K562 (cell line): Measurements from ENCODE around the gene ACTN1. TPM values are rescaled to one million over a fixed set of nuclear protein-coding genes. Genes with fewer than 3 reads are reported as not detected.

Source experiments
- ATAC-seq: fragments of 200-7000 bp; cut with Tn5 transposase; 3 replicates; pipeline ENCODE4 v1.9.1; 2020; ENCODE audit warnings: moderate library complexity
- BruUV-seq: library from RNA; stranded (reverse); fragments of 400-500 nt; replicated peaks from 2 replicates; lab custom pipeline; 2021; lab: Mats Ljungman, UMichigan
- CTCF ChIA-PET: fragments of 300-600 bp; formaldehyde crosslinking; extraction: SDS; loops from one replicate; lab custom pipeline; 2021; ENCODE audit warnings: low intra/inter-chr PET ratio; lab: Yijun Ruan, JAX
- POLR2A ChIA-PET: fragments of 300-600, 350-650 bp; sonication (Branson Sonifier 250); formaldehyde crosslinking; extraction: SDS; loops from one replicate; lab custom pipeline; 2021; ENCODE audit warnings: antibody characterized with exemption, inconsistent platforms; lab: Yijun Ruan, JAX
- DNase-seq, 4 experiments: peaks; one replicate each; pipeline versions ENCODE4 v3.0.0 to v3.0.0-alpha.2; 2011 to 2018; ENCODE audit warnings: low spot score in 3 of 4, mixed read lengths in 3 of 4; ENCODE audit errors: extremely low read depth in 1 of 4
- FAIRE-seq: peaks from 2 replicates; lab custom pipeline; 2011; peaks lifted over from hg19 to GRCh38; lab: Jason Lieb, UNC
- H2AFZ ChIP-seq: 2 replicates; pipeline ENCODE4 v1.6.0; 2011; ENCODE audit warnings: low read depth, low read length, control low read depth, inconsistent platforms
- H3K27ac ChIP-seq: fragments of 200-600 bp; 3 replicates; pipeline ENCODE4 v1.8.0; 2011; ENCODE audit warnings: low read depth, mild to moderate bottlenecking, control low read depth, inconsistent platforms, low read length, moderate library complexity, mixed read lengths; ENCODE audit errors: extremely low read depth
- H3K27me3 ChIP-seq, 2 experiments: fragments of 300-600 bp in 1 of 2; 2 replicates in 1 of 2; 3 replicates in 1 of 2; pipeline versions ENCODE4 v1.6.0 to v1.8.0; 2011; ENCODE audit warnings: inconsistent platforms in 2 of 2, low read length in 2 of 2, mild to moderate bottlenecking in 1 of 2, mixed read lengths in 1 of 2, moderate library complexity in 1 of 2; ENCODE audit not compliant: control insufficient read depth in 2 of 2, insufficient read depth in 2 of 2
- H3K36me3 ChIP-seq: fragments of 300-600 bp; 3 replicates; pipeline ENCODE4 v1.8.0; 2011; ENCODE audit warnings: mild to moderate bottlenecking, low read length, inconsistent platforms; ENCODE audit not compliant: control insufficient read depth, insufficient read depth
- H3K4me1 ChIP-seq, 2 experiments: fragments of 200-600 bp in 1 of 2; replicated peaks in 1 of 2; 2 replicates in 1 of 2; 3 replicates in 1 of 2; pipeline versions ENCODE4 v1.5.1 to v1.8.0; 2011; ENCODE audit warnings: inconsistent platforms in 2 of 2, low read length in 2 of 2, mild to moderate bottlenecking in 1 of 2, mixed read lengths in 1 of 2, moderate library complexity in 1 of 2; ENCODE audit not compliant: control insufficient read depth in 2 of 2, insufficient read depth in 2 of 2
- H3K4me2 ChIP-seq: 2 replicates; pipeline ENCODE4 v1.6.1; 2011; ENCODE audit warnings: low read length, control low read depth, inconsistent platforms, mixed read lengths; ENCODE audit not compliant: insufficient read depth
- H3K4me3 ChIP-seq: fragments of 200-600 bp; sonication (generic), shearing (Covaris generic); 2 replicates; pipeline ENCODE4 v1.5.1; 2016; ENCODE audit warnings: control low read depth, inconsistent platforms
- H3K79me2 ChIP-seq: fragments of 200-600 bp; 3 replicates; pipeline ENCODE4 v1.8.0; 2011; ENCODE audit warnings: low read length, inconsistent platforms; ENCODE audit not compliant: control insufficient read depth, insufficient read depth
- H3K9ac ChIP-seq, 2 experiments: 2 replicates each; pipeline versions ENCODE4 v1.6.0 to v1.6.1; 2011; ENCODE audit warnings: low read depth in 2 of 2, low read length in 2 of 2, control low read depth in 1 of 2, inconsistent platforms in 1 of 2, mild to moderate bottlenecking in 1 of 2, mixed read lengths in 1 of 2; ENCODE audit not compliant: insufficient read depth in 1 of 2
- H3K9me1 ChIP-seq: one replicate; pipeline ENCODE4 v1.6.0; 2011; ENCODE audit warnings: inconsistent platforms, mild to moderate bottlenecking, low read length, moderate library complexity; ENCODE audit not compliant: control insufficient read depth, insufficient read depth
- H3K9me3 ChIP-seq: replicated peaks from 2 replicates; pipeline ENCODE4 v1.5.1; 2011; ENCODE audit warnings: low read depth, low read length, inconsistent platforms; ENCODE audit not compliant: control insufficient read depth, insufficient read depth
- H4K20me1 ChIP-seq: replicated peaks from 2 replicates; pipeline ENCODE4 v1.6.1; 2011; ENCODE audit warnings: low read length, inconsistent platforms, mixed read lengths; ENCODE audit not compliant: control insufficient read depth, insufficient read depth
- BACH1 ChIP-seq: fragments of 200-800 bp; sonication (Bioruptor generic); IDR thresholded peaks from 2 replicates; pipeline ENCODE4 v1.6.1; 2016; ENCODE audit warnings: missing genetic modification characterization, missing compliant biosample characterization
- FOXA3 ChIP-seq, 2 experiments: fragments of 450-650 bp in 1 of 2; sonication (generic) in 1 of 2; formaldehyde crosslinking; IDR thresholded peaks in 1 of 2; conservative IDR thresholded peaks in 1 of 2; 2 replicates each; pipeline versions ENCODE4 v1.4.0 to v1.8.0; 2020 to 2022; ENCODE audit warnings: mild to moderate bottlenecking in 2 of 2, missing genetic modification reagents in 1 of 2
- GTF2E2 ChIP-seq: fragments of 200-800 bp; sonication (Bioruptor generic); IDR thresholded peaks from 2 replicates; pipeline ENCODE4 v1.6.1; 2016; ENCODE audit warnings: missing genetic modification characterization, missing compliant biosample characterization
- HNRNPK ChIP-seq: fragments of 200-400 bp; formaldehyde crosslinking; IDR thresholded peaks from one replicate; pipeline ENCODE4 v1.6.1; 2018; ENCODE audit warnings: mild to moderate bottlenecking, low read depth, low read length; ENCODE audit not compliant: poor library complexity, severe bottlenecking
- HNRNPL ChIP-seq: fragments of 200-400 bp; formaldehyde crosslinking; IDR thresholded peaks from 2 replicates; pipeline ENCODE4 v1.6.1; 2017; ENCODE audit warnings: low read depth, mild to moderate bottlenecking, low read length
- MTA1 ChIP-seq: fragments of 450-650 bp; IDR thresholded peaks from 2 replicates; pipeline ENCODE4 v1.6.1; 2017; ENCODE audit warnings: borderline replicate concordance
- MTF1 ChIP-seq: fragments of 250-450 bp; sonication (Bioruptor Pico); IDR thresholded peaks from 2 replicates; pipeline ENCODE4 v1.9.0; 2021; ENCODE audit warnings: moderate library complexity, mild to moderate bottlenecking, inconsistent platforms, borderline replicate concordance
- MYC ChIP-seq, 2 experiments: fragments of 250-450 bp in 1 of 2; sonication (Bioruptor Pico) in 1 of 2; IDR thresholded peaks; 2 replicates each; pipeline versions ENCODE4 v1.5.1 to v1.6.1; 2012 to 2021; ENCODE audit warnings: low read depth in 2 of 2, borderline replicate concordance in 1 of 2, improper control_type of control experiment in 1 of 2, low read length in 1 of 2, mild to moderate bottlenecking in 1 of 2, moderate library complexity in 1 of 2
- NELFE ChIP-seq: IDR thresholded peaks from 2 replicates; pipeline ENCODE4 v1.6.1; 2011; ENCODE audit warnings: mild to moderate bottlenecking; ENCODE audit not compliant: insufficient read depth, insufficient read length
- RBM22 ChIP-seq: fragments of 200-400 bp; formaldehyde crosslinking; IDR thresholded peaks from 2 replicates; pipeline ENCODE4 v1.6.1; 2018; ENCODE audit warnings: low read length, low read depth; ENCODE audit not compliant: poor library complexity, severe bottlenecking
- RUNX1 ChIP-seq: sonication (generic); IDR thresholded peaks from 2 replicates; pipeline ENCODE4 v1.6.1; 2016; ENCODE audit warnings: antibody characterized with exemption, low read depth
- TCF7L2 ChIP-seq: fragments of 150-350 bp; IDR thresholded peaks from 2 replicates; pipeline ENCODE4 v1.6.1; 2016; ENCODE audit warnings: low read depth, mild to moderate bottlenecking, low read length, moderate library complexity
- ZNF174 ChIP-seq: fragments of 250-450 bp; sonication (Bioruptor Pico); IDR thresholded peaks from 2 replicates; pipeline ENCODE4 v1.4.0; 2020; ENCODE audit warnings: mild to moderate bottlenecking
- ZNF507 ChIP-seq: conservative IDR thresholded peaks from 2 replicates; pipeline ENCODE4 v1.6.1; 2017; ENCODE audit warnings: missing genetic modification characterization, missing compliant biosample characterization
- WGBS: fragments of 100-300 bp; shearing (Covaris generic); methylation state at CpG from one replicate; pipeline ENCODE4 v1.1.6; 2016; ENCODE audit warnings: low coverage, mixed read lengths; ENCODE audit not compliant: insufficient coverage; ENCODE audit errors: missing lambda C conversion rate; 5-methylcytosine and 5-hydroxymethylcytosine counted together
- in situ Hi-C: fragments of 300-500 bp; cut with MboI; formaldehyde crosslinking; loops from 4 replicates; pipeline ENCODE4 v1.15.0; 2018; ENCODE audit warnings: inconsistent platforms, mixed read lengths
- intact Hi-C: fragments of 100-400 bp; cut with micrococcal nuclease; formaldehyde crosslinking; loops from 2 replicates; pipeline ENCODE4 v1.14.2; 2022
- polyA plus RNA-seq, 8 experiments: library from polyadenylated mRNA; depleted of rRNA in 4 of 8; stranded (reverse) in 5 of 8; unstranded in 3 of 8; fragments of >200 nt; fragmentation: Nextera tagmentation in 2 of 8; fragmentation: Illumina TruSeq in 1 of 8; extraction: Ambion mirVana in 2 of 8; extraction: Trizol in 1 of 8; gene quantifications; 2 replicates each; pipeline versions ENCODE4 v1.2.1 to v1.2.3, GENCODE V29; 2011 to 2014; ENCODE audit warnings: inconsistent platforms in 1 of 8, missing spikeins in 1 of 8
- total RNA-seq, 7 experiments: library from RNA; depleted of rRNA in 6 of 7; stranded (reverse); fragments of >200 nt in 6 of 7; fragmentation: Illumina TruSeq in 2 of 7; extraction: Trizol in 2 of 7; gene quantifications; 2 replicates each; pipeline versions ENCODE4 v1.2.1 to v1.2.3, GENCODE V29; 2011 to 2021; ENCODE audit warnings: low replicate concordance in 1 of 7
- TF ChIP-seq, protein P1 (sequence below): fragments of 250-450 bp; sonication (Bioruptor Pico); IDR thresholded peaks from 2 replicates; pipeline ENCODE4 v1.8.0; 2021; ENCODE audit warnings: moderate library complexity, mild to moderate bottlenecking, inconsistent platforms
- TF ChIP-seq, protein P2 (sequence below): fragments of 250-450 bp; sonication (Bioruptor Pico); IDR thresholded peaks from 2 replicates; pipeline ENCODE4 v1.5.0; 2020; ENCODE audit warnings: mild to moderate bottlenecking

The ACTN1 gene
- total and polyA plus RNA-seq, 9 of the 15 experiments (the other 6 are each of a cell fraction or from before 2014, with no cell fraction given): 2.2 to 67.7 (median 34.5) TPM

DNA sequence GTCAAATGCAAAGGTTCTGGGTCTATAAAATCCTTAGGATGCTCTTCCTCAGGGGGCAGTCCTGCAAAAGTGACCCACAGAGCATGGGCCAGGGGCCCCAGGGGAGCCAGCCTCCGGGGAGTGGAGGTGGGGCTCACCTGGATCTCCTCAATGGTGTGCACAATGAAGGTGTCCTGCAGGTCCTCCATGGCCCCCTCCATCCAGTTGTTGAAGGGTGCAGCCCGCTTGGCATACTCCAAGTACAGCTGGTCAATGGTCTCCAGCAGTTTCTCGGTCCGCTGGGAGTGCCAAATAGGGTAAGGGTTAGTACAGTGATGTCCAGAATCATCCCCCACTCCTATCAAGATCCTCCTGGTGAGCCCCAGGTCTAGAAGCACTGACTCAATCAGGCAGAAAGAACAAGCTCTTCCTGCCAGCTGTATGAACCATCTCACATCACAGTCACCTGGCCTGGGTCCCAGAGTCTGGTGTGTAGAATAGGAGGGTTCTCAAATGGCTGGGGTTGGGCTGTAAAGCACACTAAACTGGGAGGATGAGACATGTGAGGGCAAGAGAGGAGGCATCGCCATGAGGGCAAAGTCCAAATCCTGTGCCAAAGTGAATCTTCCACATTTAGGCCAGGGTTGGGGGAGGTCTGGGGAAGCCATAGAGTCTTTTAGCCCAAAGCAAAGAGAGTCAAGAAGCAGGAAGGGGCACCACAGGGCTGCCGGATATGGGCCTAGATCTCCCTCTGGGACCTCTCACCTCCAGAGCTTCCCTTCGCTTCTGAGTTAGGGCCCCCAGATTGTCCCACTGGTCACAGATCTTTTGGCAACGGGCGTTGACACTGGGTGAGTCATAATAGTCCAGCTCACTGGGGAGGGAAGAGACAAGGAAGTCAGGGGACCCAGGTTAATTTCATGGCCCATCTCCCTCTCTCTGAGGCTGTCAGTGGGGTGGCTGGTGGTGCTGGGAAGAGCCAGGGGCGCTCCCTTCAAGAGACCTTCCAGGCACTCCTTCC lies 94.8 kb downstream of the ACTN1 start (continued):
- TF ChIP-seq, protein P1, sequence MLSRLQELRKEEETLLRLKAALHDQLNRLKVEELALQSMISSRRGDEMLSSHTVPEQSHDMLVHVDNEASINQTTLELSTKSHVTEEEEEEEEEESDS (CRISPR knock-in tag): no peak
- no peak for TF ChIP-seq MTF1 (CRISPR knock-in tag)
- no peak for TF ChIP-seq RBM22
- no peak for TF ChIP-seq GTF2E2 (tag)
- TF ChIP-seq RUNX1: no peak

DNA sequence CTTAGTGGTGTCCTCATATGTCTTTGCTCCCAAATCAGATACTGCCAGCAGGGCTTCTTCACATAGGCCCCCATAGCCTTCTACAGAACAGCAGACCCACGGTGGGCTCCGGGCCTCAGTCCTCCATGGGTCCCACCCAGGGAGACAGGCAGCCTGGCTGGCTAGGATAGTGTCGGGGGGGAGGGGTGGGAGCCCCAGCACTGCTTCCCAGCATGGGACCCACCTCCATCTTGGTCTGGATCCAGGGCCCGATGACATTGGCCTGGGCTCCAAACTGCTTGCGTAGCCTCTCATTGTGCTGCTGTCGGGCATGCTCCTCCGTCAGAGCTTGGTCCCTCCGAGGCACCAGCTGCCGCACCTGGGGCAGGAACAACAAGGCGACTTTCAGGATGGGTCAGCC lies 96.9 kb downstream of the ACTN1 start:
- no peaks in the 10 kb centered on the region for H3K9me1 ChIP-seq
- no peak for FAIRE-seq
- TF ChIP-seq ZNF507 (tag): no peak
- no peak for TF ChIP-seq MYC (IDR thresholded peaks at IDR 0.05; ENCODE audit: low read depth, low read length)
- no peak for TF ChIP-seq MYC (CRISPR knock-in tag; IDR thresholded peaks at IDR 0.05; ENCODE audit: borderline replicate concordance, low read depth)
- no peak for TF ChIP-seq HNRNPL
- no peak for TF ChIP-seq MTA1
- no peak for TF ChIP-seq ZNF174 (CRISPR knock-in tag)
- no peak for TF ChIP-seq TCF7L2
- no peak for TF ChIP-seq FOXA3 (CRISPR knock-in tag; conservative IDR thresholded peaks at IDR 0.05 in 1 of 2, IDR thresholded peaks at IDR 0.05 in 1 of 2)
- TF ChIP-seq HNRNPK: no peak
- TF ChIP-seq, protein P2, sequence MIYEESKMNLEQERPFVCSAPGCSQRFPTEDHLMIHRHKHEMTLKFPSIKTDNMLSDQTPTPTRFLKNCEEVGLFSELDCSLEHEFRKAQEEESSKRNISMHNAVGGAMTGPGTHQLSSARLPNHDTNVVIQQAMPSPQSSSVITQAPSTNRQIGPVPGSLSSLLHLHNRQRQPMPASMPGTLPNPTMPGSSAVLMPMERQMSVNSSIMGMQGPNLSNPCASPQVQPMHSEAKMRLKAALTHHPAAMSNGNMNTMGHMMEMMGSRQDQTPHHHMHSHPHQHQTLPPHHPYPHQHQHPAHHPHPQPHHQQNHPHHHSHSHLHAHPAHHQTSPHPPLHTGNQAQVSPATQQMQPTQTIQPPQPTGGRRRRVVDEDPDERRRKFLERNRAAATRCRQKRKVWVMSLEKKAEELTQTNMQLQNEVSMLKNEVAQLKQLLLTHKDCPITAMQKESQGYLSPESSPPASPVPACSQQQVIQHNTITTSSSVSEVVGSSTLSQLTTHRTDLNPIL (CRISPR knock-in tag): no peak
- TF ChIP-seq NELFE: no peak
- TF ChIP-seq BACH1 (tag): no peak

More for the DNA sequence above, 96.9 kb downstream of the ACTN1 start:
- in situ Hi-C loops (no loop called here), intact Hi-C loops (no loop called here)
- Histone ChIP-seq H2AFZ (no peak overlapping the region), H3K79me2 (no peaks in the 10 kb centered on the region), H3K4me3 (no peak overlapping the region), H3K9me3 (no peaks in the 10 kb centered on the region), H3K9ac (no peak overlapping the region), H3K36me3 (peaks cover 63% of the 10 kb centered on the region; the same call in 2 of the 3 replicates), H3K4me1 (no peaks in the 10 kb centered on the region; a peak in 1 of 5 replicates), H3K27me3 (no peaks in the 10 kb centered on the region), H4K20me1 (no peaks in the 10 kb centered on the region), H3K27ac (no peak overlapping the region), H3K4me2 (no peak overlapping the region)
- POLR2A ChIA-PET: no interaction called here
- BruUV-seq: no TSS peak
- 92% methylated on average over 7 of the region's 10 CpGs for WGBS
- CTCF ChIA-PET: no interaction called here
- no peak for ATAC-seq
- no peak for DNase-seq
